Duodenal mucosa (tissue), 2 donors: ENCODE measurements around the gene KRTAP3-1.

ENCODE experiments used
- H3K27ac ChIP-seq: one replicate; pipeline ENCODE4 v1.7.0; 2013; ENCODE audit warnings: low read depth, low read length
- H3K27me3 ChIP-seq, 2 donors: one replicate each; pipeline ENCODE4 v1.7.0; 2013; ENCODE audit warnings: low read length in 2 of 2, control low read depth in 1 of 2; ENCODE audit not compliant: insufficient read depth in 2 of 2, control insufficient read depth in 1 of 2
- H3K36me3 ChIP-seq, 2 donors: one replicate each; pipeline ENCODE4 v1.7.0; 2013; ENCODE audit warnings: low read length in 2 of 2, control low read depth in 1 of 2; ENCODE audit not compliant: insufficient read depth in 2 of 2, control insufficient read depth in 1 of 2
- H3K4me1 ChIP-seq, 2 donors: one replicate each; pipeline ENCODE4 v1.7.0; 2013; ENCODE audit warnings: low read length in 2 of 2, control low read depth in 1 of 2; ENCODE audit not compliant: insufficient read depth in 2 of 2, control insufficient read depth in 1 of 2
- H3K4me3 ChIP-seq, 2 donors: one replicate each; pipeline ENCODE4 v1.7.0; 2013; ENCODE audit warnings: low read length in 2 of 2, low read depth in 1 of 2
- H3K9ac ChIP-seq, 2 donors: one replicate each; pipeline ENCODE4 v1.7.0; 2013; ENCODE audit warnings: low read length in 2 of 2, low read depth in 1 of 2
- H3K9me3 ChIP-seq, 2 donors: one replicate each; pipeline ENCODE4 v1.7.0; 2013; ENCODE audit warnings: low read length in 2 of 2, control low read depth in 1 of 2; ENCODE audit not compliant: control insufficient read depth in 1 of 2

The KRTAP3-1 gene

GRCh38 chr17:40981115-40981514, 27.8 kb downstream of the KRTAP3-1 start:
- H3K27ac ChIP-seq: no peak overlapping the region

GRCh38 chr17:40980596-40980995, 28.3 kb downstream of the KRTAP3-1 start:
- H3K9ac ChIP-seq: no peak overlapping the region
- no peaks in the 10 kb centered on the region for H3K4me1 ChIP-seq
- no peak overlapping the region for H3K4me3 ChIP-seq
- H3K27me3 ChIP-seq: peaks cover 0 to 7% of the 10 kb centered on the region in 2 donors
- H3K9me3 ChIP-seq: no peaks in the 10 kb centered on the region
- H3K27ac ChIP-seq: no peak overlapping the region
- no peaks in the 10 kb centered on the region for H3K36me3 ChIP-seq

More at GRCh38 chr17:40981115-40981514, 27.8 kb downstream of the KRTAP3-1 start:
- Histone ChIP-seq H3K9ac (no peak overlapping the region), H3K27me3 (peaks cover 0 to 7% of the 10 kb centered on the region in 2 donors), H3K9me3 (no peaks in the 10 kb centered on the region), H3K36me3 (no peaks in the 10 kb centered on the region), H3K4me1 (no peaks in the 10 kb centered on the region), H3K4me3 (no peak overlapping the region)

GRCh38 chr17:40980117-40980516, 28.8 kb downstream of the KRTAP3-1 start:
- H3K36me3 ChIP-seq: no peaks in the 10 kb centered on the region
- H3K9ac ChIP-seq: no peak overlapping the region
- no peak overlapping the region for H3K4me3 ChIP-seq
- H3K9me3 ChIP-seq: no peaks in the 10 kb centered on the region
- peaks cover 0 to 7% of the 10 kb centered on the region in 2 donors for H3K27me3 ChIP-seq
- H3K27ac ChIP-seq: no peak overlapping the region
- no peaks in the 10 kb centered on the region for H3K4me1 ChIP-seq

GRCh38 chr17:40978575-40979151, 30.3 kb downstream of the KRTAP3-1 start:
- Histone ChIP-seq H3K27ac (no peak overlapping the region), H3K4me3 (no peak overlapping the region), H3K9me3 (no peaks in the 10 kb centered on the region), H3K36me3 (no peaks in the 10 kb centered on the region), H3K27me3 (peaks cover 0 to 2% of the 10 kb centered on the region in 2 donors), H3K4me1 (no peaks in the 10 kb centered on the region), H3K9ac (no peak overlapping the region)

GRCh38 chr17:40975516-40975915, 33.4 kb downstream of the KRTAP3-1 start:
- H3K36me3 ChIP-seq: no peaks in the 10 kb centered on the region
- H3K27me3 ChIP-seq: peaks cover 0 to 2% of the 10 kb centered on the region in 2 donors
- no peaks in the 10 kb centered on the region for H3K4me1 ChIP-seq
- H3K9me3 ChIP-seq: no peaks in the 10 kb centered on the region
- no peak overlapping the region for H3K4me3 ChIP-seq
- no peak overlapping the region for H3K9ac ChIP-seq
- no peak overlapping the region for H3K27ac ChIP-seq

- no peak overlapping the region for H3K4me3 ChIP-seq
- peaks cover 0 to 2% of the 10 kb centered on the region in 2 donors for H3K27me3 ChIP-seq
- H3K36me3 ChIP-seq: no peaks in the 10 kb centered on the region
- H3K9ac ChIP-seq: no peak overlapping the region
- no peaks in the 10 kb centered on the region for H3K4me1 ChIP-seq
- no peaks in the 10 kb centered on the region for H3K9me3 ChIP-seq
- no peak overlapping the region for H3K27ac ChIP-seq
Measured at GRCh38 chr17:40974366-40974765, 34.6 kb downstream of the KRTAP3-1 start.

GRCh38 chr17:40967582-40967981, 41.3 kb downstream of the KRTAP3-1 start:
- H3K9me3 ChIP-seq: no peaks in the 10 kb centered on the region
- no peak overlapping the region for H3K27ac ChIP-seq
- H3K4me3 ChIP-seq: no peak overlapping the region
- H3K27me3 ChIP-seq: no peaks in the 10 kb centered on the region
- H3K4me1 ChIP-seq: no peaks in the 10 kb centered on the region
- H3K36me3 ChIP-seq: no peaks in the 10 kb centered on the region
- no peak overlapping the region for H3K9ac ChIP-seq

- no peaks in the 10 kb centered on the region for H3K27me3 ChIP-seq
- no peaks in the 10 kb centered on the region for H3K4me1 ChIP-seq
- H3K9me3 ChIP-seq: no peaks in the 10 kb centered on the region
- H3K27ac ChIP-seq: no peak within 1 kb of the TSS
- H3K4me3 ChIP-seq: no peak within 1 kb of the TSS
- no peaks in the 10 kb centered on the region for H3K36me3 ChIP-seq
- H3K9ac ChIP-seq: no peak within 1 kb of the TSS
Measured at GRCh38 chr17:40966848-40967247, 42.1 kb downstream of the KRTAP3-1 start, which contains the start of gene KRT39. TSS of gene KRT39 (minus strand) at chr17:40966948. CDS start at chr17:40966856, 92 bp downstream.

- H3K4me1 ChIP-seq: no peaks in the 10 kb centered on the region
- H3K9me3 ChIP-seq: no peaks in the 10 kb centered on the region
- no peaks in the 10 kb centered on the region for H3K27me3 ChIP-seq
- no peak overlapping the region for H3K4me3 ChIP-seq
- no peak overlapping the region for H3K27ac ChIP-seq
- no peaks in the 10 kb centered on the region for H3K36me3 ChIP-seq
- no peak overlapping the region for H3K9ac ChIP-seq
Measured at GRCh38 chr17:40963838-40964237, 45.1 kb downstream of the KRTAP3-1 start.

- H3K4me1 ChIP-seq: no peaks in the 10 kb centered on the region
- no peak overlapping the region for H3K27ac ChIP-seq
- no peaks in the 10 kb centered on the region for H3K9me3 ChIP-seq
- H3K27me3 ChIP-seq: no peaks in the 10 kb centered on the region
- H3K36me3 ChIP-seq: no peaks in the 10 kb centered on the region
- H3K4me3 ChIP-seq: no peak overlapping the region
- H3K9ac ChIP-seq: no peak overlapping the region
Measured at GRCh38 chr17:40962059-40962561, 46.8 kb downstream of the KRTAP3-1 start.
